IMR-90 (cell line): ENCODE results near the gene KPNA1. TPM values are rescaled to one million over a fixed set of nuclear protein-coding genes. Genes with fewer than 3 reads are reported as not detected.

ENCODE experiments used
- ATAC-seq: fragments of 200-7000 bp; cut with Tn5 transposase; 2 replicates; pipeline ENCODE4 v1.9.1; 2020; ENCODE audit warnings: low read depth, mild to moderate bottlenecking, moderate library complexity
- BruUV-seq: library from RNA; stranded (reverse); fragments of 400-500 nt; replicated peaks from 2 replicates; lab custom pipeline; 2021; lab: Mats Ljungman, UMichigan
- CTCF ChIA-PET: fragments of 300-600 bp; formaldehyde crosslinking; extraction: SDS; loops from one replicate; lab custom pipeline; 2021; ENCODE audit warnings: antibody characterized with exemption; lab: Yijun Ruan, JAX
- POLR2A ChIA-PET: fragments of 300-600 bp; sonication (Branson Sonifier 250); formaldehyde crosslinking; loops from one replicate; lab custom pipeline; 2022; ENCODE audit warnings: antibody characterized with exemption; ENCODE audit not compliant: unreplicated experiment; lab: Charles Lee
- DNase-seq: peaks from one replicate; pipeline ENCODE4 v3.0.0; 2013
- H2AFZ ChIP-seq: replicated peaks from 2 replicates; pipeline ENCODE3; 2013; ENCODE audit warnings: low read length, mild to moderate bottlenecking; ENCODE audit not compliant: poor library complexity
- H2AK5ac ChIP-seq: 2 replicates; pipeline ENCODE4 v1.6.1; 2013; ENCODE audit warnings: low read depth, low read length, inconsistent platforms
- H2AK9ac ChIP-seq: replicated peaks from 2 replicates; pipeline ENCODE3; 2013; ENCODE audit warnings: mild to moderate bottlenecking, low read depth, low read length, moderate library complexity; ENCODE audit not compliant: poor library complexity
- H2BK120ac ChIP-seq: 2 replicates; pipeline ENCODE4 v1.6.1; 2013; ENCODE audit warnings: low read depth, low read length, inconsistent platforms
- H2BK15ac ChIP-seq: 3 replicates; pipeline ENCODE4 v1.6.1; 2013; ENCODE audit warnings: low read depth, low read length, inconsistent platforms
- H2BK20ac ChIP-seq: 2 replicates; pipeline ENCODE4 v1.6.1; 2013; ENCODE audit warnings: low read depth, mild to moderate bottlenecking, inconsistent platforms, low read length, moderate library complexity
- H2BK5ac ChIP-seq: 2 replicates; pipeline ENCODE4 v1.6.1; 2013; ENCODE audit warnings: mild to moderate bottlenecking, low read depth, low read length, inconsistent platforms; ENCODE audit not compliant: poor library complexity, severe bottlenecking
- H3K14ac ChIP-seq: replicated peaks from 2 replicates; pipeline ENCODE4 v1.6.1; 2013; ENCODE audit warnings: low read depth, low read length, inconsistent platforms
- H3K18ac ChIP-seq: 2 replicates; pipeline ENCODE4 v1.6.1; 2013; ENCODE audit warnings: low read depth, low read length, control low read depth
- H3K23ac ChIP-seq: 2 replicates; pipeline ENCODE4 v1.6.1; 2013; ENCODE audit warnings: low read depth, low read length, inconsistent platforms
- H3K27ac ChIP-seq: 2 replicates; pipeline ENCODE4 v1.5.1; 2013; ENCODE audit warnings: mild to moderate bottlenecking, control low read depth, low read length; ENCODE audit not compliant: insufficient read depth
- H3K27me3 ChIP-seq: 2 replicates; pipeline ENCODE4 v1.6.1; 2013; ENCODE audit warnings: low read length; ENCODE audit not compliant: control insufficient read depth, insufficient read depth
- H3K36me3 ChIP-seq: 2 replicates; pipeline ENCODE4 v1.6.1; 2013; ENCODE audit warnings: low read length, mixed read lengths; ENCODE audit not compliant: control insufficient read depth, insufficient read depth
- H3K4ac ChIP-seq: 2 replicates; pipeline ENCODE4 v1.6.1; 2013; ENCODE audit warnings: low read depth, low read length, inconsistent platforms
- H3K4me1 ChIP-seq: 2 replicates; pipeline ENCODE4 v1.6.1; 2013; ENCODE audit warnings: low read length, mixed read lengths; ENCODE audit not compliant: control insufficient read depth, insufficient read depth
- H3K4me2 ChIP-seq: 2 replicates; pipeline ENCODE4 v1.6.1; 2013; ENCODE audit warnings: low read depth, mild to moderate bottlenecking, control low read depth, low read length, moderate library complexity
- H3K4me3 ChIP-seq: 2 replicates; pipeline ENCODE4 v1.5.1; 2013; ENCODE audit warnings: low read depth, mild to moderate bottlenecking, control low read depth, low read length, moderate library complexity; ENCODE audit not compliant: insufficient read depth
- H3K56ac ChIP-seq: 2 replicates; pipeline ENCODE4 v1.6.1; 2013; ENCODE audit warnings: low read length, inconsistent platforms; ENCODE audit not compliant: insufficient read depth; ENCODE audit errors: extremely low read depth
- H3K79me1 ChIP-seq, 2 experiments: 2 replicates each; pipeline ENCODE4 v1.6.1; 2013; ENCODE audit warnings: low read length in 2 of 2, inconsistent platforms in 1 of 2, low read depth in 1 of 2
- H3K9ac ChIP-seq: 2 replicates; pipeline ENCODE4 v1.6.1; 2013; ENCODE audit warnings: low read depth, low read length, control low read depth
- H3K9me1 ChIP-seq: 2 replicates; pipeline ENCODE4 v1.6.1; 2013; ENCODE audit warnings: low read length, inconsistent platforms; ENCODE audit not compliant: insufficient read depth
- H3K9me3 ChIP-seq: 2 replicates; pipeline ENCODE4 v1.6.1; 2013; ENCODE audit warnings: low read length; ENCODE audit not compliant: control insufficient read depth, insufficient read depth
- H4K20me1 ChIP-seq: 2 replicates; pipeline ENCODE4 v1.6.1; 2013; ENCODE audit warnings: low read length, inconsistent platforms; ENCODE audit not compliant: insufficient read depth
- H4K5ac ChIP-seq: 2 replicates; pipeline ENCODE4 v1.6.1; 2013; ENCODE audit warnings: mild to moderate bottlenecking, low read depth, low read length, control low read depth
- H4K8ac ChIP-seq, 2 experiments: 2 replicates each; pipeline ENCODE4 v1.6.1; 2013; ENCODE audit warnings: low read depth in 2 of 2, low read length in 2 of 2, control low read depth in 1 of 2, inconsistent platforms in 1 of 2
- H4K91ac ChIP-seq: 2 replicates; pipeline ENCODE4 v1.6.1; 2013; ENCODE audit warnings: low read depth, low read length, inconsistent platforms; ENCODE audit not compliant: insufficient read depth
- BHLHE40 ChIP-seq: fragments of 150-350 bp; IDR thresholded peaks from 2 replicates; pipeline ENCODE4 v1.6.1; 2016; ENCODE audit warnings: mild to moderate bottlenecking, low read depth, low read length
- CEBPB ChIP-seq: IDR thresholded peaks from 2 replicates; pipeline ENCODE4 v1.6.1; 2012; ENCODE audit warnings: low read depth, low read length, improper control_type of control experiment
- CHD1 ChIP-seq: IDR thresholded peaks from 2 replicates; pipeline ENCODE4 v1.6.1; 2012; ENCODE audit warnings: low read depth, low read length, improper control_type of control experiment
- FOS ChIP-seq: fragments of 150-350 bp; IDR thresholded peaks from 2 replicates; pipeline ENCODE4 v1.6.1; 2016; ENCODE audit warnings: low read depth, low read length
- MAFK ChIP-seq: IDR thresholded peaks from 2 replicates; pipeline ENCODE4 v1.6.1; 2012; ENCODE audit warnings: low read depth, low read length, improper control_type of control experiment
- MAZ ChIP-seq: IDR thresholded peaks from 2 replicates; pipeline ENCODE4 v1.6.1; 2012; ENCODE audit warnings: low read depth, mild to moderate bottlenecking, low read length, improper control_type of control experiment, moderate library complexity, borderline replicate concordance
- MXI1 ChIP-seq: IDR thresholded peaks from 2 replicates; pipeline ENCODE4 v1.6.1; 2012; ENCODE audit warnings: low read depth, mild to moderate bottlenecking, low read length, moderate library complexity, borderline replicate concordance
- NFE2L2 ChIP-seq: fragments of 150-350 bp; IDR thresholded peaks from 2 replicates; pipeline ENCODE4 v1.6.1; 2016; ENCODE audit warnings: low read depth, mild to moderate bottlenecking, low read length
- POLR2A ChIP-seq: IDR thresholded peaks from 2 replicates; pipeline ENCODE4 v1.6.1; 2012; ENCODE audit warnings: mild to moderate bottlenecking, low read depth, low read length
- RAD21 ChIP-seq: IDR thresholded peaks from 2 replicates; pipeline ENCODE4 v1.6.1; 2012; ENCODE audit warnings: low read length, improper control_type of control experiment
- RCOR1 ChIP-seq: IDR thresholded peaks from 2 replicates; pipeline ENCODE4 v1.6.1; 2012; ENCODE audit warnings: mild to moderate bottlenecking, low read length, improper control_type of control experiment; ENCODE audit not compliant: insufficient replicate concordance
- RFX5 ChIP-seq: IDR thresholded peaks from 2 replicates; pipeline ENCODE4 v1.8.0; 2012; ENCODE audit warnings: low read depth, mild to moderate bottlenecking, low read length, moderate library complexity
- SMC3 ChIP-seq: fragments of 150-350 bp; IDR thresholded peaks from 2 replicates; pipeline ENCODE4 v1.6.1; 2016; ENCODE audit warnings: low read depth, mild to moderate bottlenecking, antibody characterized with exemption, low read length, moderate library complexity
- whole genome bisulfite sequencing, 2 experiments: methylation state at CpG; one replicate each; pipeline versions ENCODE4 v1.1.5 to v1.1.7; 2013; ENCODE audit warnings: missing lambda C conversion rate in 2 of 2; ENCODE audit not compliant: insufficient read length in 1 of 2; ENCODE audit errors: extremely low coverage in 2 of 2; 5-methylcytosine and 5-hydroxymethylcytosine counted together
- dilution Hi-C: fragments of 300-500 bp; cut with HindIII; formaldehyde crosslinking; loops from one replicate; pipeline ENCODE4 v1.14.3; 2018; ENCODE audit warnings: low sequenced_read_pairs; ENCODE audit not compliant: unreplicated experiment
- in situ Hi-C: fragments of 300-500 bp; cut with MboI; formaldehyde crosslinking; loops from 3 replicates; pipeline ENCODE4 v1.14.3; 2019; ENCODE audit warnings: low sequenced_read_pairs, inconsistent platforms, mixed read lengths
- intact Hi-C: fragments of 100-400 bp; cut with micrococcal nuclease; formaldehyde crosslinking; loops from 2 replicates; pipeline ENCODE4 v1.10.0; 2022
- polyA plus RNA-seq, 3 experiments: library from polyadenylated mRNA; depleted of rRNA; stranded (reverse); fragments of >200 nt; gene quantifications; 2 replicates each; pipeline ENCODE4 v1.2.3, GENCODE V29; 2012; ENCODE audit warnings: low replicate concordance in 1 of 3
- total RNA-seq: library from RNA; depleted of rRNA; stranded (reverse); fragments of >200 nt; gene quantifications from 2 replicates; pipeline ENCODE4 v1.2.3, GENCODE V29; 2012
- TF ChIP-seq, protein P1 (sequence below): conservative IDR thresholded peaks from 2 replicates; pipeline ENCODE4 v1.5.1; 2012; ENCODE audit warnings: mild to moderate bottlenecking, low read depth, low read length, improper control_type of control experiment
- TF ChIP-seq, protein P2 (sequence below): fragments of 150-350 bp; IDR thresholded peaks from 2 replicates; pipeline ENCODE4 v1.6.1; 2017; ENCODE audit warnings: mild to moderate bottlenecking, antibody characterized with exemption, low read length, low read depth

The KPNA1 gene
- total and polyA plus RNA-seq, 2 of the 4 experiments (the other 2 are of a cell fraction) = 30.6 to 112 TPM

DNA sequence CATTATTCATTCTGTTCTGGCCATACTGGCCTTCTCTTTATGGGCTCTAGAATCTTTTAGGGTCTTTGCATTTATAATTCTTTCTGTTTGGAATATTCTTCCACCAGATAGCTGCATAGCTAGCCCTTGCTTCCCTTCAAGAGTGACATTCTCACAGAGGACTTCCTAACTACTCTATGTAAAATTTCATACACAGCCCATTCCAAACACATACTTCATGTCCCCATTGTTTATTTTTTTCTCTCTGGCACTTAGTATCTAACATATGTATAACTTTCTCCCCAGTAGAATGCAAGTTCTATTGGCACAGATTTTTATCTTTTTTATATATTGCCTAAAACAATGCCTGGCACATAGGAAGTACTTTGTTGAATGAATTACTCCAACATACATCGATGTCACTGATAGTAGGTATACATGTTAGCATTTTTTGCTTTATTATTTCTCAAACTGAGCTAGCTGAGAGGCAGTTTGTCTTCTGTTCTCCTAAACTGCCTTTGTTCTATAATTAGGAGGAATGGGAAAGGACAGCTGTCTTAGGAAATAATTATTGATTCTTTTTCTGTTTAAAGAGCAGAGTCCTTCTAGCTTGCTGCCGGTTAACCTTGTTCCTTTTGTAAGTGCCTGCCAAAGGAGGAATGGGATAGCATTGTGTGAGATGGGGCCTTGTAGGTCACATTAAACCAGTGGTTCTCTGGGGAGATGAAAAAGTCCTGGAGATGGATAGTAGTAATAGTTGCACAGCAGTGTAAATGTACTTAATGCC, 122.9 kb downstream of the KPNA1 start:
- in situ Hi-C loops (loop anchor here (10.0 kb wide), 1 partner anchor 283 kb away; no protein-coding TSS in a partner anchor), intact Hi-C loops (loop anchor here (5.0 kb wide), 1 partner anchor 170 kb away; the partner anchor contains the start of genes DTX3L and PARP9), dilution Hi-C loops (no loop called here)
- ChIA-PET CTCF (no interaction called here), POLR2A (no interaction called here)
- no peaks in the 10 kb centered on the region for H3K27me3 ChIP-seq
- no peak overlapping the region for H4K91ac ChIP-seq
- H3K14ac ChIP-seq = no peak overlapping the region
- no peak overlapping the region for H3K23ac ChIP-seq
- no peak overlapping the region for H3K9ac ChIP-seq
- H2AK9ac ChIP-seq = no peak overlapping the region
- H2BK5ac ChIP-seq = no peak overlapping the region
- BruUV-seq = no TSS peak
- no peak overlapping the region for H3K4ac ChIP-seq
- no peaks in the 10 kb centered on the region; the same call in 1 of the 2 replicates for H3K36me3 ChIP-seq
- H3K4me2 ChIP-seq = peak overlapping the region; percentile 38; the same call in 1 of the 2 replicates
- no peak overlapping the region for H3K56ac ChIP-seq
- peaks cover 0 to 3% of the 10 kb centered on the region in 2 experiments; a peak in 1 of 4 replicates for H3K79me1 ChIP-seq
- H3K9me3 ChIP-seq = no peaks in the 10 kb centered on the region
- DNase-seq = peak; percentile 5
- H2BK15ac ChIP-seq = no peak overlapping the region
- no peak overlapping the region for H4K8ac ChIP-seq
- no peak overlapping the region; the same call in 1 of the 2 replicates for H3K18ac ChIP-seq
- H2AK5ac ChIP-seq = no peak overlapping the region
- WGBS, 2 experiments = no CpG with 5 or more reads among the region's 2 CpGs
- peaks cover 5% of the 10 kb centered on the region for H3K4me1 ChIP-seq
- H2BK20ac ChIP-seq = no peak overlapping the region
- ATAC-seq = peak; percentile 54
- no peak overlapping the region for H3K4me3 ChIP-seq
- no peak overlapping the region for H2AFZ ChIP-seq
- H3K27ac ChIP-seq = no peak overlapping the region
- no peak overlapping the region for H2BK120ac ChIP-seq
- no peak overlapping the region for H4K5ac ChIP-seq
- H4K20me1 ChIP-seq = no peaks in the 10 kb centered on the region
- H3K9me1 ChIP-seq = no peaks in the 10 kb centered on the region
- TF ChIP-seq NFE2L2 = no peak
- no peak for TF ChIP-seq FOS
- no peak for TF ChIP-seq RFX5
- TF ChIP-seq RCOR1 = no peak
- TF ChIP-seq POLR2A = no peak
- no peak for TF ChIP-seq MAZ
- no peak for TF ChIP-seq RAD21
- TF ChIP-seq CHD1 = no peak
- TF ChIP-seq SMC3 = no peak
- TF ChIP-seq CEBPB = no peak
- TF ChIP-seq MAFK = no peak
- TF ChIP-seq BHLHE40 = no peak
- TF ChIP-seq, protein P1, sequence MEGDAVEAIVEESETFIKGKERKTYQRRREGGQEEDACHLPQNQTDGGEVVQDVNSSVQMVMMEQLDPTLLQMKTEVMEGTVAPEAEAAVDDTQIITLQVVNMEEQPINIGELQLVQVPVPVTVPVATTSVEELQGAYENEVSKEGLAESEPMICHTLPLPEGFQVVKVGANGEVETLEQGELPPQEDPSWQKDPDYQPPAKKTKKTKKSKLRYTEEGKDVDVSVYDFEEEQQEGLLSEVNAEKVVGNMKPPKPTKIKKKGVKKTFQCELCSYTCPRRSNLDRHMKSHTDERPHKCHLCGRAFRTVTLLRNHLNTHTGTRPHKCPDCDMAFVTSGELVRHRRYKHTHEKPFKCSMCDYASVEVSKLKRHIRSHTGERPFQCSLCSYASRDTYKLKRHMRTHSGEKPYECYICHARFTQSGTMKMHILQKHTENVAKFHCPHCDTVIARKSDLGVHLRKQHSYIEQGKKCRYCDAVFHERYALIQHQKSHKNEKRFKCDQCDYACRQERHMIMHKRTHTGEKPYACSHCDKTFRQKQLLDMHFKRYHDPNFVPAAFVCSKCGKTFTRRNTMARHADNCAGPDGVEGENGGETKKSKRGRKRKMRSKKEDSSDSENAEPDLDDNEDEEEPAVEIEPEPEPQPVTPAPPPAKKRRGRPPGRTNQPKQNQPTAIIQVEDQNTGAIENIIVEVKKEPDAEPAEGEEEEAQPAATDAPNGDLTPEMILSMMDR = no peak
- TF ChIP-seq, protein P2, sequence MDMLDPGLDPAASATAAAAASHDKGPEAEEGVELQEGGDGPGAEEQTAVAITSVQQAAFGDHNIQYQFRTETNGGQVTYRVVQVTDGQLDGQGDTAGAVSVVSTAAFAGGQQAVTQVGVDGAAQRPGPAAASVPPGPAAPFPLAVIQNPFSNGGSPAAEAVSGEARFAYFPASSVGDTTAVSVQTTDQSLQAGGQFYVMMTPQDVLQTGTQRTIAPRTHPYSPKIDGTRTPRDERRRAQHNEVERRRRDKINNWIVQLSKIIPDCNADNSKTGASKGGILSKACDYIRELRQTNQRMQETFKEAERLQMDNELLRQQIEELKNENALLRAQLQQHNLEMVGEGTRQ = no peak
- TF ChIP-seq MXI1 = no peak
